Activated B cell treated with CpG ODN at 0.5 μM for 24 hours (primary cell): Measurements from ENCODE around the gene TEX35. TPM values are rescaled to one million over a fixed set of nuclear protein-coding genes. Genes with fewer than 3 reads are reported as not detected.

Source experiments
- ATAC-seq: fragments of 200-7000 bp; cut with Tn5 transposase; one replicate; pipeline ENCODE4 v1.10.0; 2021; ENCODE audit warnings: low read depth, mild to moderate bottlenecking, moderate library complexity
- CTCF ChIA-PET: fragments of 350-600 bp; sonication (Branson Sonifier 250); formaldehyde crosslinking; loops from one replicate; lab custom pipeline; 2021; ENCODE audit warnings: antibody characterized with exemption; lab: Charles Lee
- POLR2A ChIA-PET: fragments of 350-600 bp; sonication (Branson Sonifier 250); formaldehyde crosslinking; loops from one replicate; lab custom pipeline; 2021; ENCODE audit warnings: antibody characterized with exemption; lab: Charles Lee
- DNase-seq: peaks from one replicate; pipeline ENCODE4 v3.0.0; 2022
- H3K27ac Mint-ChIP-seq: one replicate; pipeline ENCODE4 v1.8.0; 2020; ENCODE audit warnings: mixed read lengths
- H3K27me3 Mint-ChIP-seq: one replicate; pipeline ENCODE4 v1.8.0; 2021; ENCODE audit warnings: mixed read lengths
- H3K36me3 Mint-ChIP-seq: one replicate; pipeline ENCODE4 v1.8.0; 2021; ENCODE audit warnings: low read depth, mixed read lengths
- H3K4me1 Mint-ChIP-seq: one replicate; pipeline ENCODE4 v1.8.0; 2021; ENCODE audit warnings: mixed read lengths
- H3K4me3 Mint-ChIP-seq: one replicate; pipeline ENCODE4 v1.8.0; 2020; ENCODE audit warnings: mild to moderate bottlenecking, mixed read lengths
- H3K9me3 Mint-ChIP-seq: one replicate; pipeline ENCODE4 v1.8.0; 2020; ENCODE audit warnings: mixed read lengths
- CTCF ChIP-seq: fragments of 200-600 bp; IDR thresholded peaks from one replicate; pipeline ENCODE4 v1.8.0; 2022; ENCODE audit warnings: antibody characterized with exemption, mild to moderate bottlenecking
- intact Hi-C: fragments of 100-400 bp; cut with micrococcal nuclease; formaldehyde crosslinking; loops from one replicate; pipeline ENCODE4 v1.15.1; 2024
- total RNA-seq: library from RNA; stranded (reverse); gene quantifications from 2 replicates; pipeline ENCODE4 v1.2.3, GENCODE V29; 2022

Gene TEX35
- total RNA-seq, 1 donor from 2014 or later = not detected

GRCh38 chr1:178504286-178504685 lies 8.6 kb upstream of the TEX35 start:
- TF ChIP-seq CTCF = no peak
- ATAC-seq (no peak), DNase-seq (no peak)
- H3K4me3 Mint-ChIP-seq = no peak overlapping the region
- H3K9me3 Mint-ChIP-seq = no peaks in the 10 kb centered on the region
- no peaks in the 10 kb centered on the region for H3K27me3 Mint-ChIP-seq
- no peaks in the 10 kb centered on the region for H3K36me3 Mint-ChIP-seq
- H3K27ac Mint-ChIP-seq = no peak overlapping the region
- H3K4me1 Mint-ChIP-seq = peaks cover 2% of the 10 kb centered on the region
- intact Hi-C loops = no loop called here
- ChIA-PET CTCF (interaction anchor here (5.8 kb wide), 1 partner anchor 192 kb away, joined by 60 read pairs; no protein-coding TSS in a partner anchor), POLR2A (no interaction called here)

- intact Hi-C loops = no loop called here
- H3K4me1 Mint-ChIP-seq = peaks cover 2% of the 10 kb centered on the region
- H3K27me3 Mint-ChIP-seq = no peaks in the 10 kb centered on the region
- H3K36me3 Mint-ChIP-seq = no peaks in the 10 kb centered on the region
- DNase-seq (no peak), ATAC-seq (no peak)
- no peak for TF ChIP-seq CTCF
- no peak overlapping the region for H3K27ac Mint-ChIP-seq
- no peak overlapping the region for H3K4me3 Mint-ChIP-seq
- CTCF ChIA-PET = interaction anchor here (0.9 to 1.8 kb wide), 3 partner anchors 26 to 207 kb away, joined by 3 to 4 read pairs (median 3); no protein-coding TSS in a partner anchor
- no peaks in the 10 kb centered on the region for H3K9me3 Mint-ChIP-seq
- POLR2A ChIA-PET = no interaction called here
Observed at GRCh38 chr1:178506177-178506576, 6.7 kb upstream of the TEX35 start.

GRCh38 chr1:178506669-178507068 lies 6.2 kb upstream of the TEX35 start:
- CTCF ChIA-PET = interaction anchor here (1.0 to 1.8 kb wide), 2 partner anchors 196 to 207 kb away, joined by 3 to 4 read pairs; no protein-coding TSS in a partner anchor
- H3K4me3 Mint-ChIP-seq = no peak overlapping the region

GRCh38 chr1:178509414-178510007 lies 3.4 kb upstream of the TEX35 start:
- DNase-seq = no peak
- Mint-ChIP-seq H3K36me3 (no peaks in the 10 kb centered on the region), H3K9me3 (no peaks in the 10 kb centered on the region), H3K4me3 (no peak overlapping the region), H3K27me3 (peaks cover 2% of the 10 kb centered on the region), H3K27ac (no peak overlapping the region), H3K4me1 (no peaks in the 10 kb centered on the region)
- intact Hi-C loops = no loop called here
- CTCF ChIA-PET = no interaction called here
- no peak for ATAC-seq
- POLR2A ChIA-PET = no interaction called here
- no peak for TF ChIP-seq CTCF

More at GRCh38 chr1:178506669-178507068, 6.2 kb upstream of the TEX35 start:
- no peak overlapping the region for H3K27ac Mint-ChIP-seq
- no peak for TF ChIP-seq CTCF
- POLR2A ChIA-PET = no interaction called here
- intact Hi-C loops = no loop called here
- no peak for ATAC-seq
- H3K36me3 Mint-ChIP-seq = no peaks in the 10 kb centered on the region
- no peak for DNase-seq
- H3K4me1 Mint-ChIP-seq = peaks cover under 1% of the 10 kb centered on the region
- no peaks in the 10 kb centered on the region for H3K9me3 Mint-ChIP-seq
- no peaks in the 10 kb centered on the region for H3K27me3 Mint-ChIP-seq

- CTCF ChIA-PET = no interaction called here
- DNase-seq (no peak), ATAC-seq (no peak)
- POLR2A ChIA-PET = no interaction called here
- intact Hi-C loops = no loop called here
- Mint-ChIP-seq H3K27ac (no peak overlapping the region), H3K36me3 (no peaks in the 10 kb centered on the region), H3K27me3 (peaks cover 2% of the 10 kb centered on the region), H3K4me3 (no peak overlapping the region), H3K9me3 (no peaks in the 10 kb centered on the region), H3K4me1 (no peaks in the 10 kb centered on the region)
- no peak for TF ChIP-seq CTCF
Observed at GRCh38 chr1:178510155-178510554, 2.8 kb upstream of the TEX35 start.
